PFSK-1 (cell line): Measurements from ENCODE around the gene C22orf15.

Experiments used
- POLR2AphosphoS5 ChIP-seq: IDR thresholded peaks from 2 replicates; pipeline ENCODE4 v1.6.1; 2012; ENCODE audit warnings: low read depth, mild to moderate bottlenecking, control low read depth, low read length, moderate library complexity
- TF ChIP-seq, protein P1 (sequence below), 2 experiments: IDR thresholded peaks; 2 replicates each; pipeline versions ENCODE4 v1.6.1 to v1.8.0; 2011 to 2012; ENCODE audit warnings: low read depth in 2 of 2, low read length in 2 of 2, control low read depth in 1 of 2, inconsistent platforms in 1 of 2, mild to moderate bottlenecking in 1 of 2, moderate library complexity in 1 of 2; ENCODE audit not compliant: insufficient read depth in 1 of 2

GRCh38 chr22:23764899-23765881, 2.4 kb downstream of the C22orf15 start:
- no peak for TF ChIP-seq POLR2AphosphoS5
- TF ChIP-seq, protein P1, sequence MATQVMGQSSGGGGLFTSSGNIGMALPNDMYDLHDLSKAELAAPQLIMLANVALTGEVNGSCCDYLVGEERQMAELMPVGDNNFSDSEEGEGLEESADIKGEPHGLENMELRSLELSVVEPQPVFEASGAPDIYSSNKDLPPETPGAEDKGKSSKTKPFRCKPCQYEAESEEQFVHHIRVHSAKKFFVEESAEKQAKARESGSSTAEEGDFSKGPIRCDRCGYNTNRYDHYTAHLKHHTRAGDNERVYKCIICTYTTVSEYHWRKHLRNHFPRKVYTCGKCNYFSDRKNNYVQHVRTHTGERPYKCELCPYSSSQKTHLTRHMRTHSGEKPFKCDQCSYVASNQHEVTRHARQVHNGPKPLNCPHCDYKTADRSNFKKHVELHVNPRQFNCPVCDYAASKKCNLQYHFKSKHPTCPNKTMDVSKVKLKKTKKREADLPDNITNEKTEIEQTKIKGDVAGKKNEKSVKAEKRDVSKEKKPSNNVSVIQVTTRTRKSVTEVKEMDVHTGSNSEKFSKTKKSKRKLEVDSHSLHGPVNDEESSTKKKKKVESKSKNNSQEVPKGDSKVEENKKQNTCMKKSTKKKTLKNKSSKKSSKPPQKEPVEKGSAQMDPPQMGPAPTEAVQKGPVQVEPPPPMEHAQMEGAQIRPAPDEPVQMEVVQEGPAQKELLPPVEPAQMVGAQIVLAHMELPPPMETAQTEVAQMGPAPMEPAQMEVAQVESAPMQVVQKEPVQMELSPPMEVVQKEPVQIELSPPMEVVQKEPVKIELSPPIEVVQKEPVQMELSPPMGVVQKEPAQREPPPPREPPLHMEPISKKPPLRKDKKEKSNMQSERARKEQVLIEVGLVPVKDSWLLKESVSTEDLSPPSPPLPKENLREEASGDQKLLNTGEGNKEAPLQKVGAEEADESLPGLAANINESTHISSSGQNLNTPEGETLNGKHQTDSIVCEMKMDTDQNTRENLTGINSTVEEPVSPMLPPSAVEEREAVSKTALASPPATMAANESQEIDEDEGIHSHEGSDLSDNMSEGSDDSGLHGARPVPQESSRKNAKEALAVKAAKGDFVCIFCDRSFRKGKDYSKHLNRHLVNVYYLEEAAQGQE (IDR thresholded peaks at IDR 0.05; ENCODE audit: insufficient read depth in 1 of 2, low read depth in 2 of 2, low read length in 2 of 2): no peak
